ENCODE data around the gene SHC1. TPM values are rescaled to one million over a fixed set of nuclear protein-coding genes. Genes with fewer than 3 reads are reported as not detected.

Gene SHC1
- total RNA-seq, 6 experiments from 2014 or later: 44.6 to 108 (median 75.3) TPM

DNA sequence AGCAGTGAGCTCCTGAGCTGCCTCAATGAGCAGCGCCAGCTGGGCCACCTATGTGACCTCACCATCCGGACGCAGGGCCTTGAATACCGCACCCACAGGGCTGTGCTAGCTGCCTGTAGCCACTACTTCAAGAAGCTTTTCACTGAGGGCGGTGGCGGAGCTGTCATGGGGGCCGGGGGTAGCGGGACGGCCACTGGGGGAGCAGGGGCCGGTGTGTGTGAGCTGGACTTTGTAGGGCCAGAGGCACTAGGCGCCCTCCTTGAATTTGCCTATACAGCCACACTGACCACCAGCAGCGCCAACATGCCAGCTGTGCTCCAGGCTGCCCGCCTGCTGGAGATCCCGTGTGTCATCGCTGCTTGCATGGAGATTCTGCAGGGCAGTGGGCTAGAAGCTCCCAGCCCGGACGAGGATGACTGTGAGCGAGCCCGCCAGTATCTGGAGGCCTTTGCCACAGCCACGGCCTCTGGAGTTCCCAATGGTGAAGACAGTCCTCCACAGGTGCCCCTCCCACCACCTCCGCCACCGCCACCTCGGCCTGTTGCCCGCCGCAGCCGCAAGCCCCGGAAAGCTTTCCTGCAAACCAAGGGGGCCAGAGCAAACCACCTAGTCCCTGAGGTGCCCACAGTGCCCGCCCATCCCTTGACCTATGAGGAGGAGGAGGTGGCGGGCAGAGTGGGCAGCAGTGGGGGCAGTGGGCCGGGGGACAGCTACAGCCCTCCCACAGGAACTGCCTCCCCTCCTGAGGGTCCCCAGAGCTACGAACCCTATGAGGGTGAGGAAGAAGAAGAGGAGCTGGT, 44.4 kb upstream of the SHC1 start:
- Histone ChIP-seq H3K9me3 (no peaks in the 10 kb centered on the region), H3K4me3 (no peak overlapping the region), H3K27me3 (no peaks in the 10 kb centered on the region), H3K36me3 (peaks cover 0 to 21% (median 13%) of the 10 kb centered on the region in 4 donors), H3K27ac (no peak overlapping the region), H3K4me1 (peaks cover 0 to 42% (median 14%) of the 10 kb centered on the region in 4 donors)
- WGBS (ENCODE audit: insufficient coverage, low coverage, low lambda C conversion rate, missing lambda C conversion rate): 60% methylated on average over 2 of the region's 31 CpGs
- TF ChIP-seq, protein P1, sequence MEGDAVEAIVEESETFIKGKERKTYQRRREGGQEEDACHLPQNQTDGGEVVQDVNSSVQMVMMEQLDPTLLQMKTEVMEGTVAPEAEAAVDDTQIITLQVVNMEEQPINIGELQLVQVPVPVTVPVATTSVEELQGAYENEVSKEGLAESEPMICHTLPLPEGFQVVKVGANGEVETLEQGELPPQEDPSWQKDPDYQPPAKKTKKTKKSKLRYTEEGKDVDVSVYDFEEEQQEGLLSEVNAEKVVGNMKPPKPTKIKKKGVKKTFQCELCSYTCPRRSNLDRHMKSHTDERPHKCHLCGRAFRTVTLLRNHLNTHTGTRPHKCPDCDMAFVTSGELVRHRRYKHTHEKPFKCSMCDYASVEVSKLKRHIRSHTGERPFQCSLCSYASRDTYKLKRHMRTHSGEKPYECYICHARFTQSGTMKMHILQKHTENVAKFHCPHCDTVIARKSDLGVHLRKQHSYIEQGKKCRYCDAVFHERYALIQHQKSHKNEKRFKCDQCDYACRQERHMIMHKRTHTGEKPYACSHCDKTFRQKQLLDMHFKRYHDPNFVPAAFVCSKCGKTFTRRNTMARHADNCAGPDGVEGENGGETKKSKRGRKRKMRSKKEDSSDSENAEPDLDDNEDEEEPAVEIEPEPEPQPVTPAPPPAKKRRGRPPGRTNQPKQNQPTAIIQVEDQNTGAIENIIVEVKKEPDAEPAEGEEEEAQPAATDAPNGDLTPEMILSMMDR (IDR thresholded peaks at IDR 0.05): no peak
- TF ChIP-seq POLR2A (IDR thresholded peaks at IDR 0.05): no peak
- intact Hi-C loops (cut with DNase I): no loop called here
- DNase-seq: peak in 1 of 3 donors; percentile 19
- ATAC-seq: no peak

DNA sequence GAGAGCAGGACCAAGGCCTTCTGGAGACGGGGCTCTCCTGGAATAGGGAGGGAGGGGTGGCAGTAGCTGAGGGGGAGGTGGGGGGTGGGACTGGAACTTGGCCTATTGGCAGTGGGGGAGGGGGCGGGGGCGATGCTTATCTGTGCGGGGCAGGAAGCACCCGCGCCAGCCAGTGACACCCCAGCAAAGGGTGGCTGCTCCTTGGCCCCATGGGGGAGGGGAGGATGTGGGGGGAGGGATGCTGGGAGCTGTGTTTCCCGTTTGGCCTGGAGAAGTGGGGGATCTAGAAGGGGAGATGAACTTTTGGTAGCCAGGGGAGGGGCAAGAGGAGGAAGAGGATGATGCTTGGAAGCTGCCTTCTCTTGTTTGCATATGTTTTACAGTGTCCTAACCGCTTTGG, 43.1 kb upstream of the SHC1 start:
- TF ChIP-seq, protein P1 (IDR thresholded peaks at IDR 0.05): no peak
- no peak for TF ChIP-seq POLR2A (IDR thresholded peaks at IDR 0.05)
- WGBS (ENCODE audit: insufficient coverage, low coverage, low lambda C conversion rate, missing lambda C conversion rate): 35% methylated on average over 4 of the region's 8 CpGs
- Histone ChIP-seq H3K4me1 (peaks cover 0 to 51% (median 19%) of the 10 kb centered on the region in 4 donors), H3K9me3 (no peaks in the 10 kb centered on the region), H3K4me3 (no peak overlapping the region), H3K36me3 (peaks cover 0 to 21% (median 13%) of the 10 kb centered on the region in 4 donors), H3K27ac (no peak overlapping the region), H3K27me3 (no peaks in the 10 kb centered on the region)
- ATAC-seq (no peak), DNase-seq (peak in 1 of 3 donors; percentile 23)
- intact Hi-C loops (cut with DNase I): no loop called here

- Histone ChIP-seq H3K9me3 (no peaks in the 10 kb centered on the region), H3K4me1 (peaks cover 0 to 58% (median 20%) of the 10 kb centered on the region in 4 donors), H3K27ac (peak overlapping the region in 1 of 3 donors; percentile 1), H3K27me3 (no peaks in the 10 kb centered on the region), H3K36me3 (peaks cover 0 to 21% (median 13%) of the 10 kb centered on the region in 4 donors), H3K4me3 (no peak overlapping the region)
- intact Hi-C loops (cut with DNase I): no loop called here
- TF ChIP-seq, protein P1 (IDR thresholded peaks at IDR 0.05): no peak
- no peak for TF ChIP-seq POLR2A (IDR thresholded peaks at IDR 0.05)
- WGBS (ENCODE audit: insufficient coverage, low coverage, low lambda C conversion rate, missing lambda C conversion rate): 36% methylated on average over 2 of the region's 3 CpGs
- DNase-seq (peak in 1 of 3 donors; percentile 3), ATAC-seq (no peak)
Measured at GRCh38 chr1:155012776-155013602, 42.4 kb upstream of the SHC1 start.

GRCh38 chr1:155012026-155012546, 41.5 kb upstream of the SHC1 start:
- DNase-seq (peak; percentile 47 to 76 (median 68)), ATAC-seq (peak; percentile 16 to 50 (median 23))
- no peak overlapping the region for H3K4me3 ChIP-seq
- TF ChIP-seq, protein P1 (IDR thresholded peaks at IDR 0.05): no peak
- no peak for TF ChIP-seq POLR2A (IDR thresholded peaks at IDR 0.05)
- intact Hi-C loops (cut with DNase I): no loop called here
- H3K27ac ChIP-seq: peak overlapping the region in 1 of 3 donors; percentile 1
- no peaks in the 10 kb centered on the region for H3K9me3 ChIP-seq
- H3K4me1 ChIP-seq: peaks cover 0 to 65% (median 21%) of the 10 kb centered on the region in 4 donors
- H3K27me3 ChIP-seq: no peaks in the 10 kb centered on the region
- WGBS (ENCODE audit: insufficient coverage, low coverage, low lambda C conversion rate, missing lambda C conversion rate): 16% methylated on average over 4 of the region's 9 CpGs
- H3K36me3 ChIP-seq: peaks cover 0 to 21% (median 13%) of the 10 kb centered on the region in 4 donors

Data from right lobe of liver (tissue), 6 donors.